ENCODE data around the gene RNF146.

The RNF146 gene

GRCh38 chr6:127290391-127291265, 24.0 kb downstream of the RNF146 start:
- TF ChIP-seq, protein P1, sequence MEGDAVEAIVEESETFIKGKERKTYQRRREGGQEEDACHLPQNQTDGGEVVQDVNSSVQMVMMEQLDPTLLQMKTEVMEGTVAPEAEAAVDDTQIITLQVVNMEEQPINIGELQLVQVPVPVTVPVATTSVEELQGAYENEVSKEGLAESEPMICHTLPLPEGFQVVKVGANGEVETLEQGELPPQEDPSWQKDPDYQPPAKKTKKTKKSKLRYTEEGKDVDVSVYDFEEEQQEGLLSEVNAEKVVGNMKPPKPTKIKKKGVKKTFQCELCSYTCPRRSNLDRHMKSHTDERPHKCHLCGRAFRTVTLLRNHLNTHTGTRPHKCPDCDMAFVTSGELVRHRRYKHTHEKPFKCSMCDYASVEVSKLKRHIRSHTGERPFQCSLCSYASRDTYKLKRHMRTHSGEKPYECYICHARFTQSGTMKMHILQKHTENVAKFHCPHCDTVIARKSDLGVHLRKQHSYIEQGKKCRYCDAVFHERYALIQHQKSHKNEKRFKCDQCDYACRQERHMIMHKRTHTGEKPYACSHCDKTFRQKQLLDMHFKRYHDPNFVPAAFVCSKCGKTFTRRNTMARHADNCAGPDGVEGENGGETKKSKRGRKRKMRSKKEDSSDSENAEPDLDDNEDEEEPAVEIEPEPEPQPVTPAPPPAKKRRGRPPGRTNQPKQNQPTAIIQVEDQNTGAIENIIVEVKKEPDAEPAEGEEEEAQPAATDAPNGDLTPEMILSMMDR (IDR thresholded peaks at IDR 0.05; ENCODE audit: poor library complexity, severe bottlenecking), result no peak
- DNase-seq (ENCODE audit: low spot score) (no peak), ATAC-seq (ENCODE audit: low read depth) (no peak)
- Histone ChIP-seq H3K27ac (ENCODE audit: poor library complexity, severe bottlenecking) (no peak overlapping the region), H3K36me3 (ENCODE audit: low read depth) (peaks cover 55% of the 10 kb centered on the region), H3K4me3 (ENCODE audit: severe bottlenecking) (no peak overlapping the region), H3K9me3 (ENCODE audit: severe bottlenecking) (no peaks in the 10 kb centered on the region), H3K27me3 (ENCODE audit: insufficient read depth, poor library complexity, severe bottlenecking) (no peaks in the 10 kb centered on the region), H3K4me1 (ENCODE audit: insufficient read depth, poor library complexity, severe bottlenecking) (no peaks in the 10 kb centered on the region)

DNA sequence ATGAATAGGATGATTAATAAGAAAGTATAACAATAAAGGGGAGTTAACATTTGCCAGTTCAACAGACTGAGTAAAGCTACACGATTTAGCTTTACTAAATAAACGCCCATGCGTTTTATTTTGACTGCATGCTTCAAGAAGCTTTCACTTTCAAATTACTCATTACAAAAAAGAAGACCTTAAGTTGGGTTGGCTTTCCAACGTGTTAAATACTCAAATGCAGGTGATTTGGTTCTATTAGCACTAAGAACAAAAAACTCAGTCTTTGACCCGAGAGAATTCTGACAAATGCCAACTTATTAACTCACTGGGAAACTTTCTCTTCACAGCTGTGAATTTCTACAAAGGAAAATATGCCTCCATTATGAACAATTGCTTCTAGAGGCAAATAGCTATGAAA, 24.8 kb downstream of the RNF146 start:
- DNase-seq (ENCODE audit: low spot score) (no peak), ATAC-seq (ENCODE audit: low read depth) (no peak)
- Histone ChIP-seq H3K9me3 (ENCODE audit: severe bottlenecking) (no peaks in the 10 kb centered on the region), H3K4me3 (ENCODE audit: severe bottlenecking) (no peak overlapping the region), H3K36me3 (ENCODE audit: low read depth) (peaks cover 47% of the 10 kb centered on the region), H3K4me1 (ENCODE audit: insufficient read depth, poor library complexity, severe bottlenecking) (no peaks in the 10 kb centered on the region), H3K27ac (ENCODE audit: poor library complexity, severe bottlenecking) (no peak overlapping the region), H3K27me3 (ENCODE audit: insufficient read depth, poor library complexity, severe bottlenecking) (no peaks in the 10 kb centered on the region)
- TF ChIP-seq, protein P1 (IDR thresholded peaks at IDR 0.05; ENCODE audit: poor library complexity, severe bottlenecking), result no peak

DNA sequence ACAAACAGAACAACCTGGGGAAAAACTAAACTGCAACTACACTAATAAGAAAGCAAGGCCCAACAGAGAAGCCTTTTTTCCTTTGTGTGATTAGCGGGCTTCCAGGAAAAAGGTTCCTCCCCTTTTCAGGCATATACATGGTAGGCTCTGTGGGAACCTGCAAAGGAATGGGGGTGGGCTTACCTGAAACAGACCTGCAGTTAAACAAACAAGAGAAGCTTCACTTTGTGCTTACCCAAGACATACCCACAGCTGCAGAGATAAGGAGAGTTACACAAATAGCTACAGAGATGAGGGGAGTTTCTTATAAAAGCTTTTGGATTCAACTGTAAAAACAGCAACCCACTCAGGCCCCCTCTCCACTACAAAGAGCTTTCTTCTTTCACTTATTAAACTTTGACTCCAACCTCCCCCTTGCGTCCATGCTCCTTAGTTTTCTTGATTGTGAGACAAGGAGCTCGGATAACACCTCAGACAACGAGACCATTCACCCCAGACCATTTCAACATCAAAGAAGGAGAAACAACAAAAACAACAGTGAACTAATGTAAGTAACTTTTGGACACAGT, 30.9 kb downstream of the RNF146 start:
- Histone ChIP-seq H3K27ac (ENCODE audit: poor library complexity, severe bottlenecking) (no peak overlapping the region), H3K36me3 (ENCODE audit: low read depth) (peaks cover 15% of the 10 kb centered on the region), H3K9me3 (ENCODE audit: severe bottlenecking) (no peaks in the 10 kb centered on the region), H3K4me1 (ENCODE audit: insufficient read depth, poor library complexity, severe bottlenecking) (no peaks in the 10 kb centered on the region), H3K4me3 (ENCODE audit: severe bottlenecking) (no peak overlapping the region), H3K27me3 (ENCODE audit: insufficient read depth, poor library complexity, severe bottlenecking) (no peaks in the 10 kb centered on the region)
- TF ChIP-seq, protein P1 (IDR thresholded peaks at IDR 0.05; ENCODE audit: poor library complexity, severe bottlenecking), result no peak
- no peak for ATAC-seq (ENCODE audit: low read depth)
- no peak for DNase-seq (ENCODE audit: low spot score)

DNA sequence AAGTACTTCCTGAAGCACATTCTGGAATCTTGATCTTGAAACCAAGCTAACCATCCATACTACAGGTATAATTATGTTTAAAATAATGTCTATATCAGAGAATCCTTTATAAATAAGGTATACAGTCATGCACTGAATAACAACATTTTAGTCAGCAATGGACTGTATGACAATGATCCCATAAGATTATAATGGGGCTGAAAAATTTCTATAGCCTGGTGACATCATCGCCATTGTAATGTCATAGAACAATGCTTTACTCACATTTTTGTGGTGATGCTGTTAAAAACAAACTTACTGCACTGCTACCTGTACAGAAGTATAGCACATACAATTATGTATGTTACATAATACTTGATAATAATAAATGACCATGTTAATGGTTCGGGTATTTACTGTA, 31.8 kb downstream of the RNF146 start:
- H3K4me3 ChIP-seq (ENCODE audit: severe bottlenecking), result no peak overlapping the region

More for the DNA sequence above, 31.8 kb downstream of the RNF146 start:
- Histone ChIP-seq H3K27me3 (ENCODE audit: insufficient read depth, poor library complexity, severe bottlenecking) (no peaks in the 10 kb centered on the region), H3K9me3 (ENCODE audit: severe bottlenecking) (no peaks in the 10 kb centered on the region), H3K27ac (ENCODE audit: poor library complexity, severe bottlenecking) (no peak overlapping the region), H3K36me3 (ENCODE audit: low read depth) (peaks cover 19% of the 10 kb centered on the region), H3K4me1 (ENCODE audit: insufficient read depth, poor library complexity, severe bottlenecking) (no peaks in the 10 kb centered on the region)
- TF ChIP-seq, protein P1 (IDR thresholded peaks at IDR 0.05; ENCODE audit: poor library complexity, severe bottlenecking), result no peak
- ATAC-seq (ENCODE audit: low read depth) (no peak), DNase-seq (ENCODE audit: low spot score) (no peak)
